ENCODE data around the gene SGCG.

DNA sequence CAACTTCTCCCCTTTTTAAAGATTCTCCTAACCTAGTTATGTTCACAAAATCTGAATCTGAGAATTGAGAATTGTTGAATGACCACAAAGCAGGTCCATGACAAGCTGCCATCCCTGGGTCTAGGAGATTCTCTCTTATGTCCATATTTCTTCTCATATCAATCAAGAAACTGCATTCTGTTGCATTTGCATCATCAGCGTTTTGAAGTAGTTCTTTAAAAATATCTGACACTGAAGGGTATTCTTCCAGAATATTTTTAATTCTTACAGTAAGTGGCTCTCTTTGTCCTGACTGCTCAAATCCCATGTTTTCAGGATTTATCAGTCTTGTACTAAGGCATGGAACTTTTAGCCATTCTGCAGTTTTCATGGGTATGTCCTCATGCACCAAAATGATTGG is 158.4 kb downstream of the SGCG start:
- TF ChIP-seq, protein P1, sequence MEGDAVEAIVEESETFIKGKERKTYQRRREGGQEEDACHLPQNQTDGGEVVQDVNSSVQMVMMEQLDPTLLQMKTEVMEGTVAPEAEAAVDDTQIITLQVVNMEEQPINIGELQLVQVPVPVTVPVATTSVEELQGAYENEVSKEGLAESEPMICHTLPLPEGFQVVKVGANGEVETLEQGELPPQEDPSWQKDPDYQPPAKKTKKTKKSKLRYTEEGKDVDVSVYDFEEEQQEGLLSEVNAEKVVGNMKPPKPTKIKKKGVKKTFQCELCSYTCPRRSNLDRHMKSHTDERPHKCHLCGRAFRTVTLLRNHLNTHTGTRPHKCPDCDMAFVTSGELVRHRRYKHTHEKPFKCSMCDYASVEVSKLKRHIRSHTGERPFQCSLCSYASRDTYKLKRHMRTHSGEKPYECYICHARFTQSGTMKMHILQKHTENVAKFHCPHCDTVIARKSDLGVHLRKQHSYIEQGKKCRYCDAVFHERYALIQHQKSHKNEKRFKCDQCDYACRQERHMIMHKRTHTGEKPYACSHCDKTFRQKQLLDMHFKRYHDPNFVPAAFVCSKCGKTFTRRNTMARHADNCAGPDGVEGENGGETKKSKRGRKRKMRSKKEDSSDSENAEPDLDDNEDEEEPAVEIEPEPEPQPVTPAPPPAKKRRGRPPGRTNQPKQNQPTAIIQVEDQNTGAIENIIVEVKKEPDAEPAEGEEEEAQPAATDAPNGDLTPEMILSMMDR (IDR thresholded peaks at IDR 0.05) = no peak
- no peak for TF ChIP-seq POLR2A (IDR thresholded peaks at IDR 0.05)
- no peak for TF ChIP-seq POLR2AphosphoS5 (IDR thresholded peaks at IDR 0.05)

All from breast epithelium (tissue), 3 donors.